ENCODE results near the gene ZDHHC23.

The ZDHHC23 gene, protein sequence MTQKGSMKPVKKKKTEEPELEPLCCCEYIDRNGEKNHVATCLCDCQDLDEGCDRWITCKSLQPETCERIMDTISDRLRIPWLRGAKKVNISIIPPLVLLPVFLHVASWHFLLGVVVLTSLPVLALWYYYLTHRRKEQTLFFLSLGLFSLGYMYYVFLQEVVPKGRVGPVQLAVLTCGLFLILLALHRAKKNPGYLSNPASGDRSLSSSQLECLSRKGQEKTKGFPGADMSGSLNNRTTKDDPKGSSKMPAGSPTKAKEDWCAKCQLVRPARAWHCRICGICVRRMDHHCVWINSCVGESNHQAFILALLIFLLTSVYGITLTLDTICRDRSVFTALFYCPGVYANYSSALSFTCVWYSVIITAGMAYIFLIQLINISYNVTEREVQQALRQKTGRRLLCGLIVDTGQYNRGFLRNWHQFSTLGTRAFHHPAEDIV

DNA sequence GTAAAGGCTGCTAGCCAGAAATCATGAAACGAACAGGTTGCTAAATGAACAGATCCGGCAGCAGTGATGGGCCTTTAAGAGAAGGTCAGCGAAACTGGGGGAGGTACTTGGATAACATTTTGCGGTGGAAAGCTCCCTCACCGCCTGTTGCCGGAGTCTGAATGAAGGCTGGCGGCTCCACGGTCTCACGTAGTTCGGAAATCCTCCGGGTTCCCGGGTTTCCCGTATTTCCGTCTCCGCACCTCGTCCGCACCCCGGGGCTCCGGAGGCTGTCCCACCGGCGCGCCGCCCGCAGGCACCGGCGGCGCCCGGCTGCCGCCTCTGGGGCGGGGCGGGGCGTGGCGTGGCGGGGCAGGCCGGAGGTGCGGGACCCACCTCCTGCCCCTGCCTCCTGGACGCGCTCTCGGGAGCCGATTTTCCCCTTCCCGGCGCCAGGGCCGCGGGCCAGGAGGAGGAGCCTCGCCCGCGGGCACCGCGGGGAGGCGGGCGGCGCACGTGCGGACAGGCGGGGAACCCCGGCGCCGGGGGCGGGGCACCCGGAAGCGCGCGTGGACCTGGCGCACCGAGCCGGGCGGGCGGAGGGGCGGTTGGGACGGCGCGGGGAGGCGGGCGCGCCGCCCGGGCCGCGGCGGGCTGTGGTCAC, at the start of gene ZDHHC23:
Gene ZDHHC23 (plus strand): TSS at position 642 of the 643 bp plus-strand sequence. CDS start 790 bp downstream, outside the sequence.
- peak; percentile 38 for DNase-seq (ENCODE audit: low read depth)

- DNase-seq (ENCODE audit: low read depth), result peak; percentile 62
Measured at GRCh38 chr3:113898892-113899291, 48.9 kb upstream of the ZDHHC23 start.

GRCh38 chr3:113906568-113907140, 41.2 kb upstream of the ZDHHC23 start:
- DNase-seq (ENCODE audit: low read depth), result no peak

DNA sequence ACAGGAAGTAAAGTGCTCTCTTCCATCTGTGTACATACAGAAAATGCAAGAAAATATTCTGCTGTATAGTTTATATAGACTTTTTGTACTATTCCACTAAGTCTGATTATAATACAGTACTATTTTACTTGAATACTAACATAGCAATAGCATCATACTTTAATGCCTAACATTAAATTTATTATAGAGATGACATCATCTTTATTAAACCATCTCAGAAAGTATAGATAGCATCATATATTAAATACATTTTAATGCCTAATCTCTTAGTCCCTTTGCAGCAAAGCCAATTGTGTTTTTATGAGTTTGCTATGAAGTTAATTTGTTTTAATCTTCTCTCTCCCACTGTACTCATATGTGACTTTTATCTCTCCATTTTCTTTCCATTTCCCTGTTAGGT, 39.7 kb upstream of the ZDHHC23 start:
- no peak for DNase-seq (ENCODE audit: low read depth)

GRCh38 chr3:113910966-113911365, 36.8 kb upstream of the ZDHHC23 start:
- no peak for DNase-seq (ENCODE audit: low read depth)

- DNase-seq (ENCODE audit: low read depth), result peak; percentile 45
Measured at GRCh38 chr3:113912552-113913236, 35.1 kb upstream of the ZDHHC23 start.

DNA sequence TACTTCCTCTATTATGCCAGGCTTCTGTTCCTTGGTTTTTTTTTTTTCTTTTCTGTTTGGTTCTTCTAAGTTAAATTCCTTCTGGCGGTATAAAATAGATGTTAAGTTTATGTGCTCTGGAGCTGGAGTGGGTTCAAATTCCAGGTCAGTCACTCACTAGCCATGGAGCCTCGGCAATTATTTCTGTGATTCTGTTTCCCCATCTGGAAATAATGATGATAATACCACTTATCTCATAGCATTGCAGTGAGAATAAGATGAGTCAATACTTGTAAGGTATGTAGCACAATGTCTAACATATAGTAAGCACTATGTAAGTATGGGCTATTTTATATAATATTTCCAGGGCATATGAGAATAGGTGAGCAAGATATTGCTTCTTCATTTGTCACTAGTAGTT, 33.2 kb upstream of the ZDHHC23 start:
- DNase-seq (ENCODE audit: low read depth), result peak; percentile 34

GRCh38 chr3:113927556-113927955, 20.3 kb upstream of the ZDHHC23 start:
- DNase-seq (ENCODE audit: low read depth), result no peak

DNA sequence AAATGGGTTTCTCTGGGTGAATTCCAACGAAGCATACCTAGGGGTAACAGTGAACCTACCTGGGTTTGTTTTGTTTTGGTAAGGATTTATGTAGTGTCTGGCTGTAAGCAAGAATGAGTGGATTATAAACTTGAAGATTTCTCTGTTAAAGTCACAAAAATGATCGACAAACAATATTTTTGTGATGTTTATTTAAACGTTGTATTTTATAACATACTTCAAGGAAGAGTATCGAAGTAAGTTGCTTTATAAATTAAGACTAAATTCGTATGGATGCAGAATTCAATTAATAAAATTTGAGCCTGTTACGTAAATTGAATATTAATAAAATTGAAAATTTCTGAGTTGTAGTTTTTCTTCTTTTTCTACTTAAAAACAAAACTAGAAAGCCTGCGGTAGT, 982 bp upstream of the ZDHHC23 start:
- no peak for DNase-seq (ENCODE audit: low read depth)

GRCh38 chr3:113948015-113948917, 453 bp downstream of the ZDHHC23 start:
- DNase-seq (ENCODE audit: low read depth), result no peak

DNA sequence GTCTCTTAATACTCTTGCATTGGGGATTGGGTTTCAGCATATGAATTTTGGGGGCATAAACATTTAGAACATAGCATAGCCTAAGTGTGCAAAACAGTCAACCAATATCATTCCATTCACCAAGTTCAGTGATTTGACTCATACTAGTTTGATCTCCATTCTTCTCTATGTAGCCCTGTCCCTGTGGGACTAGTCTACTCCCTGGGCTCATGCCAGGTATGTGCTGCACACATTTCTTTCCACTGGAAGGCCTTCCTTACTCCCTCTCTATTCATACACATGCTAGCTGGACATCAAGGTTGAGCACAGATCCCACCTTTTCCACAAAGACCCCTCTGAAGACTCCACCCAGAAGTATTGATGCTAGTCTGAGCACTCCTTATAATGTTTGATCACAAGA, 5.1 kb downstream of the ZDHHC23 start:
- DNase-seq (ENCODE audit: low read depth), result no peak

DNA sequence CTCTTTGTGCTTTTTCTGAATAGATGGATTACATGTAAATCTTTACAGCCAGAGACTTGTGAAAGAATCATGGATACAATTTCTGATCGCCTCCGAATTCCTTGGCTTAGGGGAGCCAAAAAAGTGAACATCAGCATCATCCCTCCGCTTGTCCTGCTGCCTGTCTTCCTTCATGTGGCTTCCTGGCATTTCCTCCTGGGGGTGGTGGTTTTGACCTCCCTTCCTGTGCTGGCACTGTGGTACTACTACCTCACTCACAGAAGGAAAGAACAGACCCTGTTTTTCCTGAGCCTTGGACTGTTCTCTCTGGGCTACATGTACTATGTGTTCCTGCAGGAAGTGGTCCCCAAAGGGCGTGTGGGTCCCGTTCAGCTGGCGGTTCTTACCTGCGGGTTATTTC, 5.9 kb downstream of the ZDHHC23 start:
- DNase-seq (ENCODE audit: low read depth), result no peak

- DNase-seq (ENCODE audit: low read depth), result no peak
Measured at GRCh38 chr3:113954091-113954685, 6.4 kb downstream of the ZDHHC23 start.

GRCh38 chr3:113963879-113964278, 16.1 kb downstream of the ZDHHC23 start:
- no peak for DNase-seq (ENCODE audit: low read depth)

DNA sequence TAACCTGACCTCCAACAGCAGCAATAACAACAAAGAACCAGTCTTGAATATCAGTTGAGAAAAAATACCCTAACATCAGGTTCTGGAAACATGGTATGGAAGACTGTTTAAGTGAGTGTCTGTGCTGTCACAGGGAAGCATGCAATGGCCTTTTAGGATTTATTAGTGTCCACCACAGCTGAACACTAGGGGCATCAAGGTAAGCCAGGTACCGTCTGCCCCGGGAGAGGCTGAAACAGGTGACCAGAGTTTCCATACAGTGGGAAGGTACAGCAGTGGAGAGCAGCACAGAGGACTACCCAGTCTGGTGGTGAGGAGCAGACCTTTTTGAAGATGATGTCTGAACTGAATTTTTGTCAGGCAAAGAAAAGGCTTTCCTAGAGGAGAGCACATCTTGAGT, 18.4 kb downstream of the ZDHHC23 start:
- no peak for DNase-seq (ENCODE audit: low read depth)

DNA sequence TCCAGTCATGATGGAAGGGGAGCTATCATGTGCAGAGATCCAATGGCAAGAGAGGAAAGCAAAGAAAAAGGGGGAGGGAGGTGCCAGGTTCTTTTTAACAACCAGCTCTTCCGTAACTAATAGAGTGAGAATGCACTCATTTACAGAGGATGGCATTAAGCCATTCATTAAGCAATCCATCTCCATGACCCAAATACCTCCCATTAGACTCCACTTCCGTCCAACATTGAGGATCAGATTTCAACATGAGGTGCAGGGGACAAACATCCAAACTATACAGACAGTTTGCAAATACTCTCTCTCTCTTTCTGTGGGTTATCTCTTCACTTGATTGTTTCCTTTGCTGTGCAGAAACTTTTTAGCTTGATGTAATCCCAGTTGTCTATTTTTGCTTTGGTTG, 21.2 kb downstream of the ZDHHC23 start:
- DNase-seq (ENCODE audit: low read depth), result peak; percentile 71

GRCh38 chr3:113977822-113978221, 30.0 kb downstream of the ZDHHC23 start:
- DNase-seq (ENCODE audit: low read depth), result no peak

DNA sequence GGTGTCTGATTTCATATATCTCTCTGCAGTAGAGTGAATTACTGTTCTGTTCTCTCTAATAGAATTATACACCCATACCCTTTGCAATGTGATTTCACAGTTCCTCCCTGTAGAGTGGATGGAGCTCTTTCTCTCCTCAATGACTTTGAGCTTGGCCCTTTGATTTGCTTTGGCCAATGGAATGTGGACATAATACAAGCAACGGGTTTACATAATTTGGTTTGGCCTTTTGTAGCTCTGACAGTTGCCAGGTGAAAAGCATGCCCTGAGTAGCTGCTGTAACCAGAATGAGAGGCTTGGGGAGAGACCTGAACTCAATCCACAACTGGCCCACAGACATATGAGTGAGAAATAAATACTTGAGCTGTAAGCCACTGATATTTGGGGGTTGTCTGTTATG, 32.1 kb downstream of the ZDHHC23 start:
- no peak for DNase-seq (ENCODE audit: low read depth)

- no peak for DNase-seq (ENCODE audit: low read depth)
Measured at GRCh38 chr3:113981803-113982202, 34.0 kb downstream of the ZDHHC23 start.

- no peak for DNase-seq (ENCODE audit: low read depth)
Measured at GRCh38 chr3:113983544-113983943, 35.7 kb downstream of the ZDHHC23 start.

- no peak for DNase-seq (ENCODE audit: low read depth)
Measured at GRCh38 chr3:113985541-113985940, 37.7 kb downstream of the ZDHHC23 start.

Measured in fibroblast of gingiva (primary cell).